HepG2 (cell line): ENCODE results near the gene SHBG. TPM values are rescaled to one million over a fixed set of nuclear protein-coding genes. Genes with fewer than 3 reads are reported as not detected.

ENCODE experiments used
- CHD2 ChIP-seq: IDR thresholded peaks from 2 replicates; pipeline ENCODE4 v1.6.1; 2011; ENCODE audit warnings: low read depth, low read length, improper control_type of control experiment
- CREM ChIP-seq, 2 experiments: sonication (generic) in 1 of 2; formaldehyde crosslinking in 1 of 2; IDR thresholded peaks; 2 replicates each; pipeline versions ENCODE4 v1.4.0 to v1.6.1; 2016 to 2020; ENCODE audit warnings: antibody characterized with exemption in 1 of 2, mild to moderate bottlenecking in 1 of 2, missing genetic modification reagents in 1 of 2
- ELF4 ChIP-seq: sonication (generic); formaldehyde crosslinking; IDR thresholded peaks from 2 replicates; pipeline ENCODE4 v1.5.0; 2020; ENCODE audit warnings: missing genetic modification reagents, mild to moderate bottlenecking, moderate library complexity, borderline replicate concordance
- FOSL1 ChIP-seq: sonication (generic); formaldehyde crosslinking; IDR thresholded peaks from 2 replicates; pipeline ENCODE4 v1.9.0; 2021; ENCODE audit warnings: missing genetic modification reagents, borderline replicate concordance
- GABPB1 ChIP-seq: IDR thresholded peaks from 2 replicates; pipeline ENCODE4 v1.6.1; 2016; ENCODE audit warnings: mild to moderate bottlenecking, missing genetic modification reagents, moderate library complexity, missing compliant biosample characterization
- PHB2 ChIP-seq: fragments of 450-650 bp; IDR thresholded peaks from 2 replicates; pipeline ENCODE4 v1.6.1; 2018; ENCODE audit not compliant: partially characterized antibody
- TFE3 ChIP-seq: IDR thresholded peaks from 2 replicates; pipeline ENCODE4 v1.6.1; 2016
- ZBTB14 ChIP-seq: sonication (generic); formaldehyde crosslinking; IDR thresholded peaks from 2 replicates; pipeline ENCODE4 v1.4.0; 2020; ENCODE audit warnings: missing genetic modification reagents
- ZBTB34 ChIP-seq: sonication (generic); formaldehyde crosslinking; IDR thresholded peaks from 2 replicates; pipeline ENCODE4 v1.8.0; 2022; ENCODE audit warnings: mild to moderate bottlenecking, missing genetic modification reagents
- ZNF251 ChIP-seq: sonication (generic); formaldehyde crosslinking; IDR thresholded peaks from 2 replicates; pipeline ENCODE4 v1.9.0; 2021; ENCODE audit warnings: mild to moderate bottlenecking, missing genetic modification reagents
- ZNF746 ChIP-seq: sonication (generic); formaldehyde crosslinking; IDR thresholded peaks from 2 replicates; pipeline ENCODE4 v1.8.0; 2022; ENCODE audit warnings: mild to moderate bottlenecking, missing genetic modification reagents
- ZNF749 ChIP-seq: sonication (generic); formaldehyde crosslinking; IDR thresholded peaks from 2 replicates; pipeline ENCODE4 v1.8.0; 2022; ENCODE audit warnings: mild to moderate bottlenecking, missing genetic modification reagents, moderate library complexity, borderline replicate concordance
- ZNF768 ChIP-seq: sonication (generic); formaldehyde crosslinking; IDR thresholded peaks from 2 replicates; pipeline ENCODE4 v1.4.0; 2020; ENCODE audit warnings: missing genetic modification reagents
- ZNF776 ChIP-seq: sonication (generic); formaldehyde crosslinking; IDR thresholded peaks from 2 replicates; pipeline ENCODE4 v1.4.0; 2020; ENCODE audit warnings: mild to moderate bottlenecking, missing genetic modification reagents
- polyA plus RNA-seq, 8 experiments: library from polyadenylated mRNA; depleted of rRNA in 3 of 8; stranded (reverse) in 7 of 8; unstranded in 1 of 8; fragments of >200 nt; fragmentation: Illumina TruSeq in 4 of 8; extraction: Trizol in 4 of 8; gene quantifications; 2 replicates each; pipeline versions ENCODE4 v1.2.1 to v1.2.3, GENCODE V29; 2011 to 2016; ENCODE audit warnings: low read depth in 4 of 8, missing spikeins in 1 of 8, mixed read lengths in 1 of 8; ENCODE audit not compliant: insufficient read depth in 1 of 8
- total RNA-seq, 5 experiments: library from RNA; depleted of rRNA; stranded (reverse); fragments of >200 nt; fragmentation: Illumina TruSeq; extraction: Trizol; gene quantifications; 2 replicates each; pipeline ENCODE4 v1.2.3, GENCODE V29; 2016; ENCODE audit warnings: low read depth in 1 of 5
- TF ChIP-seq, protein P1 (sequence below): sonication (generic); formaldehyde crosslinking; IDR thresholded peaks from 2 replicates; pipeline ENCODE4 v1.4.0; 2020; ENCODE audit warnings: missing genetic modification reagents
- TF ChIP-seq, protein P2 (sequence below): fragments of 450-650 bp; IDR thresholded peaks from 2 replicates; pipeline ENCODE4 v1.6.1; 2016

The SHBG gene
- total and polyA plus RNA-seq, 2 of the 13 experiments (the other 11 are each of a cell fraction or from before 2014, with no cell fraction given), result 4.0 to 6.1 TPM

DNA sequence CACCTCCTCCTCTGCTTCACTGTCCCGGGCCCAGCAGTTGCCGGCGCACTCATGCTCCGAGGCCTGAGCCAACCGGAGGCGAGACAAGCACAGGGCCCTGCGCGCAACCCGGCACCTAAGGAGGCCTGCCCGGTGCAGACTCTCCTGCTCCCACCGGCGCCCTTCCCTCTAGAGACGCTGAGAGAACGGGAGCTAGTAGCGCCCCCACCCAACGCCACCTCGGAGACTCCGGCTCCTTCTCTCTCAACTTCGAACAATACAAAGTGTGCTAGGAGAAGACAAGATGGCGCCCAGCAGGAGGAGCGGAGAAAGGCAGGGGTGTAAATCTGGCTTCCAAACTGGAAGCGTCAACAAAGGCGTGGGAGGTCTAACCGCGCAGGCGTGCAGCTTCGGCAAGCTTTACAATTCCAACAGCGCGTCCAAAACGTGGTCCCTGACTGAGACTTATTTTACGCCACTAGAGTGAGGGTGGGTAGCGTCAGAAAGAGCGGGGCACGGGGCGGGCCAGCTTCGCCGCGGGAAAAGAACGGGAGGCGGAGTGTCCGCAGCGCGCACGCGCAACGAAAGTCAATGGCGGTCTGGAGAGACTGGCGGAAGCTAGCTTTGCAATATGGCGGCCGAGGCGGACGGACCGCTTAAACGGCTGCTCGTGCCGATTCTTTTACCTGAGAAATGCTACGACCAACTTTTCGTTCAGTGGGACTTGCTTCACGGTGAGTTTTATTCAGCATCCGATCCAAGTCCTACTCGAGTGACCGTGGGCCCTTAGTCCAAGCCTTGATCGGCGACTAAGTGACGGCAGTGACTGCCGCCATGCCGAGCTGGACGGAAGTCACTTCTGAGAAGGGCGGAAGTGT is 46.5 kb upstream of the SHBG start, which contains the start of gene MPDU1 (continued):
- 0 out of 2 replicates have a peak, but pooled peaks have one; percentile 73 for TF ChIP-seq ZBTB34 (CRISPR knock-in tag)
- TF ChIP-seq PHB2, result no peak
- TF ChIP-seq ZNF746 (CRISPR knock-in tag), result peak; percentile 67; the same call in 1 of the 2 replicates
- peak; percentile 60 for TF ChIP-seq ZBTB14 (CRISPR knock-in tag)
- peak; percentile 94 for TF ChIP-seq GABPB1 (CRISPR knock-in tag)
- peak; percentile 34; the same call in 1 of the 2 replicates for TF ChIP-seq FOSL1 (CRISPR knock-in tag)
- TF ChIP-seq ELF4 (CRISPR knock-in tag), result peak; percentile 97; the same call in 1 of the 2 replicates
- TF ChIP-seq TFE3 (CRISPR knock-in tag), result no peak
- no peak for TF ChIP-seq CHD2
- TF ChIP-seq ZNF251 (CRISPR knock-in tag), result no peak
- TF ChIP-seq ZNF749 (CRISPR knock-in tag), result 0 out of 2 replicates have a peak, but pooled peaks have one; percentile 24
- TF ChIP-seq, protein P1, sequence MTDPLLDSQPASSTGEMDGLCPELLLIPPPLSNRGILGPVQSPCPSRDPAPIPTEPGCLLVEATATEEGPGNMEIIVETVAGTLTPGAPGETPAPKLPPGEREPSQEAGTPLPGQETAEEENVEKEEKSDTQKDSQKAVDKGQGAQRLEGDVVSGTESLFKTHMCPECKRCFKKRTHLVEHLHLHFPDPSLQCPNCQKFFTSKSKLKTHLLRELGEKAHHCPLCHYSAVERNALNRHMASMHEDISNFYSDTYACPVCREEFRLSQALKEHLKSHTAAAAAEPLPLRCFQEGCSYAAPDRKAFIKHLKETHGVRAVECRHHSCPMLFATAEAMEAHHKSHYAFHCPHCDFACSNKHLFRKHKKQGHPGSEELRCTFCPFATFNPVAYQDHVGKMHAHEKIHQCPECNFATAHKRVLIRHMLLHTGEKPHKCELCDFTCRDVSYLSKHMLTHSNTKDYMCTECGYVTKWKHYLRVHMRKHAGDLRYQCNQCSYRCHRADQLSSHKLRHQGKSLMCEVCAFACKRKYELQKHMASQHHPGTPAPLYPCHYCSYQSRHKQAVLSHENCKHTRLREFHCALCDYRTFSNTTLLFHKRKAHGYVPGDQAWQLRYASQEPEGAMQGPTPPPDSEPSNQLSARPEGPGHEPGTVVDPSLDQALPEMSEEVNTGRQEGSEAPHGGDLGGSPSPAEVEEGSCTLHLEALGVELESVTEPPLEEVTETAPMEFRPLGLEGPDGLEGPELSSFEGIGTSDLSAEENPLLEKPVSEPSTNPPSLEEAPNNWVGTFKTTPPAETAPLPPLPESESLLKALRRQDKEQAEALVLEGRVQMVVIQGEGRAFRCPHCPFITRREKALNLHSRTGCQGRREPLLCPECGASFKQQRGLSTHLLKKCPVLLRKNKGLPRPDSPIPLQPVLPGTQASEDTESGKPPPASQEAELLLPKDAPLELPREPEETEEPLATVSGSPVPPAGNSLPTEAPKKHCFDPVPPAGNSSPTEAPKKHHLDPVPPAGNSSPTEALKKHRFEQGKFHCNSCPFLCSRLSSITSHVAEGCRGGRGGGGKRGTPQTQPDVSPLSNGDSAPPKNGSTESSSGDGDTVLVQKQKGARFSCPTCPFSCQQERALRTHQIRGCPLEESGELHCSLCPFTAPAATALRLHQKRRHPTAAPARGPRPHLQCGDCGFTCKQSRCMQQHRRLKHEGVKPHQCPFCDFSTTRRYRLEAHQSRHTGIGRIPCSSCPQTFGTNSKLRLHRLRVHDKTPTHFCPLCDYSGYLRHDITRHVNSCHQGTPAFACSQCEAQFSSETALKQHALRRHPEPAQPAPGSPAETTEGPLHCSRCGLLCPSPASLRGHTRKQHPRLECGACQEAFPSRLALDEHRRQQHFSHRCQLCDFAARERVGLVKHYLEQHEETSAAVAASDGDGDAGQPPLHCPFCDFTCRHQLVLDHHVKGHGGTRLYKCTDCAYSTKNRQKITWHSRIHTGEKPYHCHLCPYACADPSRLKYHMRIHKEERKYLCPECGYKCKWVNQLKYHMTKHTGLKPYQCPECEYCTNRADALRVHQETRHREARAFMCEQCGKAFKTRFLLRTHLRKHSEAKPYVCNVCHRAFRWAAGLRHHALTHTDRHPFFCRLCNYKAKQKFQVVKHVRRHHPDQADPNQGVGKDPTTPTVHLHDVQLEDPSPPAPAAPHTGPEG (CRISPR knock-in tag), result peak; percentile 91
- TF ChIP-seq, protein P2, sequence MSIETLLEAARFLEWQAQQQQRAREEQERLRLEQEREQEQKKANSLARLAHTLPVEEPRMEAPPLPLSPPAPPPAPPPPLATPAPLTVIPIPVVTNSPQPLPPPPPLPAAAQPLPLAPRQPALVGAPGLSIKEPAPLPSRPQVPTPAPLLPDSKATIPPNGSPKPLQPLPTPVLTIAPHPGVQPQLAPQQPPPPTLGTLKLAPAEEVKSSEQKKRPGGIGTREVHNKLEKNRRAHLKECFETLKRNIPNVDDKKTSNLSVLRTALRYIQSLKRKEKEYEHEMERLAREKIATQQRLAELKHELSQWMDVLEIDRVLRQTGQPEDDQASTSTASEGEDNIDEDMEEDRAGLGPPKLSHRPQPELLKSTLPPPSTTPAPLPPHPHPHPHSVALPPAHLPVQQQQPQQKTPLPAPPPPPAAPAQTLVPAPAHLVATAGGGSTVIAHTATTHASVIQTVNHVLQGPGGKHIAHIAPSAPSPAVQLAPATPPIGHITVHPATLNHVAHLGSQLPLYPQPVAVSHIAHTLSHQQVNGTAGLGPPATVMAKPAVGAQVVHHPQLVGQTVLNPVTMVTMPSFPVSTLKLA, result no peak
- peak; percentile 75; the same call in 1 of the 2 replicates for TF ChIP-seq CREM (IDR thresholded peaks at IDR 0.05)
- no peak for TF ChIP-seq CREM (CRISPR knock-in tag; IDR thresholded peaks at IDR 0.05)
- TF ChIP-seq ZNF776, result no peak
- no peak for TF ChIP-seq ZNF768
